H9 (cell line): ENCODE measurements around the gene SPTBN4. TPM values are rescaled to one million over a fixed set of nuclear protein-coding genes. Genes with fewer than 3 reads are reported as not detected.

Source experiments
- DNase-seq: peaks from one replicate; pipeline ENCODE4 v3.0.0-alpha.2; 2017
- H2AFZ ChIP-seq: one replicate; pipeline ENCODE4 v1.6.1; 2013; ENCODE audit warnings: mild to moderate bottlenecking, low read length, control low read depth, moderate library complexity
- H2AK5ac ChIP-seq: 2 replicates; pipeline ENCODE4 v1.6.1; 2013; ENCODE audit warnings: low read length, control low read depth, mixed read lengths; ENCODE audit not compliant: insufficient read length
- H2BK120ac ChIP-seq: one replicate; pipeline ENCODE4 v1.6.1; 2013; ENCODE audit warnings: low read depth, mild to moderate bottlenecking, low read length, control low read depth, inconsistent platforms; ENCODE audit not compliant: poor library complexity, severe bottlenecking
- H2BK12ac ChIP-seq: 2 replicates; pipeline ENCODE4 v1.6.1; 2013; ENCODE audit warnings: low read length, control low read depth, mixed read lengths, low read depth; ENCODE audit not compliant: insufficient read length
- H2BK15ac ChIP-seq: 2 replicates; pipeline ENCODE4 v1.6.1; 2013; ENCODE audit warnings: low read depth, low read length, control low read depth
- H2BK20ac ChIP-seq: one replicate; pipeline ENCODE4 v1.6.1; 2013; ENCODE audit warnings: low read depth, mild to moderate bottlenecking, low read length, control low read depth, inconsistent platforms; ENCODE audit not compliant: poor library complexity, severe bottlenecking
- H2BK5ac ChIP-seq: 2 replicates; pipeline ENCODE4 v1.6.1; 2013; ENCODE audit warnings: low read length, control low read depth, mixed read lengths; ENCODE audit not compliant: insufficient read length
- H3K14ac ChIP-seq: 2 replicates; pipeline ENCODE4 v1.6.1; 2013; ENCODE audit warnings: low read length, control low read depth; ENCODE audit not compliant: insufficient read depth
- H3K18ac ChIP-seq: 2 replicates; pipeline ENCODE4 v1.6.1; 2013; ENCODE audit warnings: low read depth, mild to moderate bottlenecking, mixed read lengths, low read length, control low read depth; ENCODE audit not compliant: insufficient read length
- H3K23ac ChIP-seq: 2 replicates; pipeline ENCODE4 v1.6.1; 2013; ENCODE audit warnings: low read length, control low read depth, mixed read lengths, low read depth; ENCODE audit not compliant: insufficient read length
- H3K23me2 ChIP-seq: 2 replicates; pipeline ENCODE4 v1.6.1; 2013; ENCODE audit warnings: low read depth, mild to moderate bottlenecking, mixed read lengths, low read length, control low read depth; ENCODE audit not compliant: insufficient read length, poor library complexity, severe bottlenecking
- H3K27ac ChIP-seq: 2 replicates; pipeline ENCODE4 v1.5.1; 2013; ENCODE audit warnings: low read length, control low read depth, mixed read lengths, low read depth; ENCODE audit not compliant: insufficient read length
- H3K27me3 ChIP-seq: 2 replicates; pipeline ENCODE4 v1.6.1; 2013; ENCODE audit warnings: low read length, control low read depth, inconsistent platforms; ENCODE audit not compliant: insufficient read depth
- H3K4ac ChIP-seq: 2 replicates; pipeline ENCODE4 v1.6.1; 2013; ENCODE audit warnings: low read depth, mild to moderate bottlenecking, control low read depth, inconsistent platforms, low read length, moderate library complexity
- H3K4me1 ChIP-seq: 2 replicates; pipeline ENCODE4 v1.6.1; 2013; ENCODE audit warnings: low read length, control low read depth, inconsistent platforms; ENCODE audit not compliant: insufficient read depth
- H3K4me2 ChIP-seq: 2 replicates; pipeline ENCODE4 v1.6.1; 2013; ENCODE audit warnings: low read length, control low read depth, mixed read lengths; ENCODE audit not compliant: insufficient read length, insufficient read depth
- H3K56ac ChIP-seq: 2 replicates; pipeline ENCODE4 v1.6.1; 2013; ENCODE audit warnings: low read depth, mild to moderate bottlenecking, mixed read lengths, low read length, control low read depth; ENCODE audit not compliant: insufficient read length
- H3K79me1 ChIP-seq: 2 replicates; pipeline ENCODE4 v1.6.1; 2013; ENCODE audit warnings: low read depth, mild to moderate bottlenecking, moderate library complexity, low read length, control low read depth, inconsistent platforms; ENCODE audit not compliant: insufficient read depth, poor library complexity, severe bottlenecking
- H3K79me2 ChIP-seq: 2 replicates; pipeline ENCODE4 v1.6.1; 2013; ENCODE audit warnings: low read length, control low read depth, inconsistent platforms; ENCODE audit not compliant: insufficient read depth
- H3K9ac ChIP-seq: 2 replicates; pipeline ENCODE4 v1.6.1; 2013; ENCODE audit warnings: low read length, control low read depth, mixed read lengths; ENCODE audit not compliant: insufficient read length; ENCODE audit errors: extremely low read depth
- H3K9me3 ChIP-seq: one replicate; pipeline ENCODE4 v1.6.1; 2013; ENCODE audit warnings: low read depth, low read length, inconsistent platforms; ENCODE audit not compliant: control insufficient read depth
- H3T11ph ChIP-seq: one replicate; pipeline ENCODE4 v1.6.1; 2013; ENCODE audit warnings: mild to moderate bottlenecking, low read length, control low read depth, inconsistent platforms
- H4K20me1 ChIP-seq: one replicate; pipeline ENCODE4 v1.6.1; 2013; ENCODE audit not compliant: control insufficient read depth, insufficient read length, insufficient read depth
- H4K5ac ChIP-seq: 2 replicates; pipeline ENCODE4 v1.6.1; 2013; ENCODE audit warnings: low read depth, mild to moderate bottlenecking, mixed read lengths, low read length, control low read depth; ENCODE audit not compliant: insufficient read length
- H4K8ac ChIP-seq: replicated peaks from 2 replicates; pipeline ENCODE4 v1.6.1; 2013; ENCODE audit warnings: low read length, control low read depth, mixed read lengths, low read depth; ENCODE audit not compliant: insufficient read length
- H4K91ac ChIP-seq: 2 replicates; pipeline ENCODE4 v1.6.1; 2013; ENCODE audit warnings: low read depth, mild to moderate bottlenecking, moderate library complexity, mixed read lengths, low read length, control low read depth; ENCODE audit not compliant: insufficient read length
- H3K27ac Mint-ChIP-seq, 3 experiments: 2 replicates in 2 of 3; 3 replicates in 1 of 3; pipeline ENCODE4 v1.8.0; 2020 to 2021; ENCODE audit warnings: mixed read lengths in 3 of 3, mild to moderate bottlenecking in 1 of 3, moderate library complexity in 1 of 3
- H3K27me3 Mint-ChIP-seq: 2 replicates; pipeline ENCODE4 v1.8.0; 2021; ENCODE audit warnings: low read depth, mild to moderate bottlenecking, moderate library complexity, mixed read lengths
- H3K36me3 Mint-ChIP-seq, 3 experiments: 2 replicates in 2 of 3; 3 replicates in 1 of 3; pipeline ENCODE4 v1.8.0; 2020 to 2021; ENCODE audit warnings: low read depth in 3 of 3, mixed read lengths in 3 of 3; ENCODE audit not compliant: insufficient read depth in 1 of 3
- H3K4me1 Mint-ChIP-seq, 2 experiments: 2 replicates each; pipeline ENCODE4 v1.8.0; 2020; ENCODE audit warnings: mixed read lengths in 2 of 2
- H3K4me3 Mint-ChIP-seq, 2 experiments: 2 replicates in 1 of 2; 3 replicates in 1 of 2; pipeline ENCODE4 v1.8.0; 2020 to 2021; ENCODE audit warnings: mild to moderate bottlenecking in 2 of 2, mixed read lengths in 2 of 2, moderate library complexity in 1 of 2
- H3K9me3 Mint-ChIP-seq, 2 experiments: 2 replicates in 1 of 2; 3 replicates in 1 of 2; pipeline ENCODE4 v1.8.0; 2020; ENCODE audit warnings: mild to moderate bottlenecking in 2 of 2, mixed read lengths in 2 of 2, moderate library complexity in 1 of 2
- CTCF ChIP-seq: fragments of 200-600 bp; sonication (generic); conservative IDR thresholded peaks from 3 replicates; pipeline ENCODE4 v1.8.0; 2021; ENCODE audit warnings: antibody characterized with exemption, mild to moderate bottlenecking
- WGBS: extraction: QIAGEN DNeasy Blood & Tissue Kit; methylation state at CpG from one replicate; pipeline ENCODE4 v1.1.7; 2013; ENCODE audit warnings: missing lambda C conversion rate, low lambda C conversion rate, mixed read lengths; ENCODE audit not compliant: insufficient read length; ENCODE audit errors: extremely low coverage; 5-methylcytosine and 5-hydroxymethylcytosine counted together
- total RNA-seq: library from RNA; stranded (reverse); gene quantifications from 2 replicates; pipeline ENCODE4 v1.2.1, GENCODE V29; 2021

Gene SPTBN4
- total RNA-seq, 1 experiment from 2014 or later = 2.9 TPM

- Histone ChIP-seq H3K4me2 (no peak overlapping the region), H3K18ac (no peak overlapping the region), H3K9me3 (no peaks in the 10 kb centered on the region), H3K27me3 (no peaks in the 10 kb centered on the region), H3T11ph (no peak overlapping the region), H2BK120ac (no peak overlapping the region), H2BK12ac (no peak overlapping the region), H3K9ac (no peak overlapping the region), H3K4ac (no peak overlapping the region), H3K79me2 (no peaks in the 10 kb centered on the region), H4K91ac (no peak overlapping the region), H2BK20ac (no peak overlapping the region), H2BK5ac (no peak overlapping the region), H3K79me1 (no peaks in the 10 kb centered on the region), H3K56ac (no peak overlapping the region), H4K8ac (no peak overlapping the region), H2BK15ac (no peak overlapping the region), H3K27ac (no peak overlapping the region), H2AK5ac (no peak overlapping the region), H2AFZ (no peak overlapping the region), H3K23me2 (peaks cover 6% of the 10 kb centered on the region), H3K14ac (no peak overlapping the region), H3K23ac (no peak overlapping the region), H4K5ac (no peak overlapping the region), H3K4me1 (no peaks in the 10 kb centered on the region; the same call in 1 of the 2 replicates), H4K20me1 (no peaks in the 10 kb centered on the region)
- WGBS = no CpG with 5 or more reads among the region's 5 CpGs
- Mint-ChIP-seq H3K27me3 (peaks cover 7% of the 10 kb centered on the region), H3K4me1 (peaks cover 21 to 30% of the 10 kb centered on the region in 2 experiments), H3K36me3 (peaks cover 0 to 5% (median 4%) of the 10 kb centered on the region in 3 experiments; a peak in 3 of 7 replicates), H3K9me3 (peaks cover 0 to 3% of the 10 kb centered on the region in 2 experiments; a peak in 1 of 5 replicates), H3K4me3 (peak overlapping the region in 1 of 2 experiments; percentile 38; a peak in 3 of 5 replicates), H3K27ac (no peak overlapping the region)
- DNase-seq = no peak
- TF ChIP-seq CTCF = no peak
Observed at GRCh38 chr19:40419780-40420179, 47.0 kb upstream of the SPTBN4 start.
